GM21515 (cell line): ENCODE results near the gene NXT2.
"Not testable (repeated sequence)": the region's sequence is repeated elsewhere in the genome, so short reads cannot be mapped to it uniquely, and the experiment has no call there.

Experiments
- ATAC-seq: cut with Tn5 transposase; IDR thresholded peaks from one replicate; pipeline ENCODE4 v1.9.1; 2021; ENCODE audit not compliant: unreplicated experiment

NXT2 gene

GRCh38 chrX:109536439-109537323 lies at the start of gene NXT2:
Gene NXT2 (plus strand): TSS chrX:109536844. CDS start chrX:109537007, 163 bp downstream.
- ATAC-seq = peak; percentile 99

- peak; percentile 68 for ATAC-seq
Measured at GRCh38 chrX:109487640-109488039, 49.0 kb upstream of the NXT2 start.

GRCh38 chrX:109489174-109489573 lies 47.5 kb upstream of the NXT2 start:
- no peak for ATAC-seq

- ATAC-seq = no peak
Measured at GRCh38 chrX:109498434-109498833, 38.2 kb upstream of the NXT2 start.

GRCh38 chrX:109501176-109501575 lies 35.5 kb upstream of the NXT2 start:
- no peak for ATAC-seq

GRCh38 chrX:109508915-109509314 lies 27.7 kb upstream of the NXT2 start:
- ATAC-seq = no peak

- no peak for ATAC-seq
Measured at GRCh38 chrX:109511113-109511512, 25.5 kb upstream of the NXT2 start.

- no peak for ATAC-seq
Measured at GRCh38 chrX:109519001-109519400, 17.6 kb upstream of the NXT2 start.

GRCh38 chrX:109533005-109533404 lies 3.6 kb upstream of the NXT2 start:
- ATAC-seq = no peak

GRCh38 chrX:109533631-109534030 lies 3.0 kb upstream of the NXT2 start:
- no peak for ATAC-seq

GRCh38 chrX:109534933-109535332 lies 1.7 kb upstream of the NXT2 start:
- ATAC-seq = no peak

GRCh38 chrX:109535578-109535977 lies 1.1 kb upstream of the NXT2 start:
- ATAC-seq = no peak

GRCh38 chrX:109537324-109537665 lies 651 bp downstream of the NXT2 start:
- no peak for ATAC-seq

GRCh38 chrX:109539007-109539406 lies 2.4 kb downstream of the NXT2 start:
- ATAC-seq = not testable (repeated sequence)

GRCh38 chrX:109553862-109554261 lies 17.2 kb downstream of the NXT2 start:
- no peak for ATAC-seq

- not testable (repeated sequence) for ATAC-seq
Measured at GRCh38 chrX:109576083-109576482, 39.4 kb downstream of the NXT2 start.

- no peak for ATAC-seq
Measured at GRCh38 chrX:109577055-109577454, 40.4 kb downstream of the NXT2 start.

GRCh38 chrX:109578916-109579315 lies 42.3 kb downstream of the NXT2 start:
- no peak for ATAC-seq

- no peak for ATAC-seq
Measured at GRCh38 chrX:109585488-109585887, 48.8 kb downstream of the NXT2 start.

GRCh38 chrX:109590176-109590575 lies 53.5 kb downstream of the NXT2 start:
- no peak for ATAC-seq
